PC-3 (cell line): ENCODE measurements around the gene KLHL8. TPM values are rescaled to one million over a fixed set of nuclear protein-coding genes. Genes with fewer than 3 reads are reported as not detected.

Experiments
- ATAC-seq: fragments of 200-7000 bp; cut with Tn5 transposase; 2 replicates; pipeline ENCODE4 v1.9.1; 2020; ENCODE audit warnings: mild to moderate bottlenecking, moderate library complexity
- BruUV-seq: library from RNA; stranded (reverse); fragments of 400-500 nt; replicated peaks from 2 replicates; lab custom pipeline; 2021; lab: Mats Ljungman, UMichigan
- CTCF ChIA-PET: fragments of 300-600 bp; sonication (Branson Sonifier 250); formaldehyde crosslinking; loops from one replicate; lab custom pipeline; 2022; ENCODE audit warnings: antibody characterized with exemption; lab: Charles Lee
- POLR2A ChIA-PET: fragments of 300-600 bp; sonication (Branson Sonifier 250); formaldehyde crosslinking; loops from one replicate; lab custom pipeline; 2022; ENCODE audit warnings: antibody characterized with exemption; ENCODE audit not compliant: unreplicated experiment; lab: Charles Lee
- DNase-seq: peaks from one replicate; pipeline ENCODE4 v3.0.0-alpha.2; 2015
- H2AFZ ChIP-seq: fragments of 300-600 bp; sonication (generic); 2 replicates; pipeline ENCODE4 v1.6.0; 2016; ENCODE audit warnings: antibody characterized with exemption, low read length
- H3F3A ChIP-seq: fragments of 300-600 bp; sonication (generic); one replicate; pipeline ENCODE4 v1.6.0; 2017; ENCODE audit warnings: antibody characterized with exemption, low read length, control low read depth, mild to moderate bottlenecking; ENCODE audit not compliant: unreplicated experiment
- H3K27ac ChIP-seq: fragments of 300-600 bp; sonication (generic); 2 replicates; pipeline ENCODE4 v1.5.1; 2016; ENCODE audit warnings: mild to moderate bottlenecking, low read length
- H3K27me3 ChIP-seq: fragments of 300-600 bp; sonication (generic); 2 replicates; pipeline ENCODE4 v1.6.1; 2016; ENCODE audit warnings: low read length, mixed read lengths
- H3K36me3 ChIP-seq: fragments of 300-600 bp; sonication (generic); 2 replicates; pipeline ENCODE4 v1.6.1; 2016; ENCODE audit warnings: low read depth, mixed run types, low read length, mixed read lengths
- H3K4me1 ChIP-seq: fragments of 300-600 bp; sonication (generic); 2 replicates; pipeline ENCODE4 v1.5.1; 2016; ENCODE audit warnings: low read length; ENCODE audit not compliant: insufficient read depth
- H3K4me2 ChIP-seq: fragments of 300-600 bp; sonication (generic); 2 replicates; pipeline ENCODE4 v1.6.0; 2016; ENCODE audit warnings: low read length
- H3K4me3 ChIP-seq: fragments of 300-600 bp; sonication (generic); 2 replicates; pipeline ENCODE4 v1.5.1; 2016; ENCODE audit warnings: mild to moderate bottlenecking, low read length, mixed read lengths
- H3K79me2 ChIP-seq: fragments of 300-600 bp; sonication (generic); 2 replicates; pipeline ENCODE4 v1.6.1; 2017; ENCODE audit warnings: low read length, mixed read lengths
- H3K9ac ChIP-seq: fragments of 300-600 bp; sonication (generic); 2 replicates; pipeline ENCODE4 v1.6.0; 2016; ENCODE audit warnings: mild to moderate bottlenecking, low read length
- H3K9me2 ChIP-seq: fragments of 300-600 bp; sonication (generic); replicated peaks from 2 replicates; pipeline ENCODE4 v1.6.1; 2016; ENCODE audit warnings: mixed run types, low read length, mixed read lengths
- H3K9me3 ChIP-seq: fragments of 300-600 bp; sonication (generic); 2 replicates; pipeline ENCODE4 v1.6.1; 2016; ENCODE audit warnings: low read length, mixed read lengths
- H4K20me1 ChIP-seq: fragments of 300-600 bp; sonication (generic); 2 replicates; pipeline ENCODE4 v1.6.1; 2016; ENCODE audit warnings: low read length, mixed read lengths
- EZH2 ChIP-seq: fragments of 300-600 bp; sonication (generic); IDR thresholded peaks from one replicate; pipeline ENCODE4 v1.6.1; 2017; ENCODE audit warnings: antibody characterized with exemption, mild to moderate bottlenecking, low read length; ENCODE audit not compliant: unreplicated experiment
- EZH2phosphoT487 ChIP-seq: fragments of 300-600 bp; sonication (generic); IDR thresholded peaks from 2 replicates; pipeline ENCODE4 v1.6.1; 2018; ENCODE audit warnings: mild to moderate bottlenecking, antibody characterized with exemption, low read length, borderline replicate concordance
- intact Hi-C: fragments of 100-400 bp; cut with micrococcal nuclease; formaldehyde crosslinking; loops from 2 replicates; pipeline ENCODE4 v1.9.0; 2023
- total RNA-seq: library from RNA; depleted of rRNA; stranded (reverse); fragments of >200 nt; gene quantifications from 2 replicates; pipeline ENCODE4 v1.2.3, GENCODE V29; 2014
- TF ChIP-seq, protein P1 (sequence below): fragments of 300-600 bp; sonication (generic); conservative IDR thresholded peaks from 2 replicates; pipeline ENCODE4 v1.5.1; 2017; ENCODE audit warnings: antibody characterized with exemption, low read depth, mild to moderate bottlenecking, low read length

KLHL8 gene
- total RNA-seq, 1 experiment from 2014 or later = 5.6 TPM

DNA sequence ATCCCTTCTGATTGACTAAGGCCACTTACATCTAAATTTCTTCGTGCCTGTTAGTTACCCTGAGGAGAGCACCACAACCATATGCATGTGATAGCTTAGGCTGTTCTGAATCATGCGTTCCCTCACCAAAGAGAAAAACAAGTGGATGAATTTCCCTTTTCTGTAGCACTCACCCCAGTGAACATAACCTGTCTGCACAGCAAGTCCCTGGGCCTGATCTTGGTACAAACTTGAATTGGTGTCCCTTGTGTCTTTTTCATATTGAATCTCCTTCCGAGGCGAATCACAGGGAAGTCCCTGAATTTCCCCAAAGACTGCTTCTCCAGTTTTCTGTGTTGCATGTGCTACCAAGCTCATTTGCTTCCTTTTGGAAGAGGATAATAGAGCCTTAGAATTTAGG lies 100.4 kb downstream of the KLHL8 start:
- no peaks in the 10 kb centered on the region for H3K79me2 ChIP-seq
- H3K36me3 ChIP-seq = no peaks in the 10 kb centered on the region
- H3F3A ChIP-seq = no peaks in the 10 kb centered on the region
- no TSS peak for BruUV-seq
- no peak for TF ChIP-seq EZH2phosphoT487
- TF ChIP-seq EZH2 = no peak
- TF ChIP-seq, protein P1, sequence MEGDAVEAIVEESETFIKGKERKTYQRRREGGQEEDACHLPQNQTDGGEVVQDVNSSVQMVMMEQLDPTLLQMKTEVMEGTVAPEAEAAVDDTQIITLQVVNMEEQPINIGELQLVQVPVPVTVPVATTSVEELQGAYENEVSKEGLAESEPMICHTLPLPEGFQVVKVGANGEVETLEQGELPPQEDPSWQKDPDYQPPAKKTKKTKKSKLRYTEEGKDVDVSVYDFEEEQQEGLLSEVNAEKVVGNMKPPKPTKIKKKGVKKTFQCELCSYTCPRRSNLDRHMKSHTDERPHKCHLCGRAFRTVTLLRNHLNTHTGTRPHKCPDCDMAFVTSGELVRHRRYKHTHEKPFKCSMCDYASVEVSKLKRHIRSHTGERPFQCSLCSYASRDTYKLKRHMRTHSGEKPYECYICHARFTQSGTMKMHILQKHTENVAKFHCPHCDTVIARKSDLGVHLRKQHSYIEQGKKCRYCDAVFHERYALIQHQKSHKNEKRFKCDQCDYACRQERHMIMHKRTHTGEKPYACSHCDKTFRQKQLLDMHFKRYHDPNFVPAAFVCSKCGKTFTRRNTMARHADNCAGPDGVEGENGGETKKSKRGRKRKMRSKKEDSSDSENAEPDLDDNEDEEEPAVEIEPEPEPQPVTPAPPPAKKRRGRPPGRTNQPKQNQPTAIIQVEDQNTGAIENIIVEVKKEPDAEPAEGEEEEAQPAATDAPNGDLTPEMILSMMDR = no peak
- peaks cover 15% of the 10 kb centered on the region for H3K4me1 ChIP-seq
- H3K9ac ChIP-seq = no peak overlapping the region
- DNase-seq = no peak
- H3K27me3 ChIP-seq = no peaks in the 10 kb centered on the region
- no peak overlapping the region for H3K27ac ChIP-seq
- POLR2A ChIA-PET = no interaction called here
- no peak for ATAC-seq
- H4K20me1 ChIP-seq = no peaks in the 10 kb centered on the region
- no peak overlapping the region for H2AFZ ChIP-seq
- H3K4me2 ChIP-seq = no peak overlapping the region
- no peaks in the 10 kb centered on the region for H3K9me2 ChIP-seq
- no peak overlapping the region for H3K4me3 ChIP-seq
- no peaks in the 10 kb centered on the region for H3K9me3 ChIP-seq
- intact Hi-C loops = no loop called here
- CTCF ChIA-PET = no interaction called here

DNA sequence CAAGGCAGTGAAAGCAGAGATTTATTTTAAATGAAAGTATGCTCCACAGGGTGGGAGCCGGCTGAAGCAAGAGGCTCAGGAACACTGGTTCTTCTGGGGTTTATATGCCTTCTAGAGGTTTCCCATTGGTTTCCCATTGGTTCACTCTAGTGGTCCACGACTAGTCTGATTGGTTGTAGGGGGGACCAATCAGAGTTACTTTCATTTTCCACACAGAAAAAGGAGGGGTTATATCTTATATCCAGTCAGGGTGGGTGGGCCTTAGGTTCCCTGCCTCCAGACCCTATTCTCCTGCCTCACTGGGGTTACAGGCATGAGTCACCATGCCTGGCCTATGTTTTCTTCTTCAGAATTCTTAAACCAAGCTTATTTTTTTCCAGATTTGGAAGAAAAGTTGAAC lies 101.6 kb downstream of the KLHL8 start:
- Histone ChIP-seq H3K36me3 (no peaks in the 10 kb centered on the region), H2AFZ (no peak overlapping the region), H3K9me2 (no peaks in the 10 kb centered on the region), H4K20me1 (no peaks in the 10 kb centered on the region), H3K27me3 (no peaks in the 10 kb centered on the region), H3K27ac (no peak overlapping the region), H3K9me3 (no peaks in the 10 kb centered on the region), H3K79me2 (no peaks in the 10 kb centered on the region), H3K4me3 (no peak overlapping the region), H3K9ac (no peak overlapping the region), H3K4me1 (peaks cover 15% of the 10 kb centered on the region), H3F3A (no peaks in the 10 kb centered on the region), H3K4me2 (no peak overlapping the region)
- intact Hi-C loops = no loop called here
- CTCF ChIA-PET = no interaction called here
- BruUV-seq = no TSS peak
- POLR2A ChIA-PET = no interaction called here
- no peak for ATAC-seq
- TF ChIP-seq, protein P1 = no peak
- no peak for TF ChIP-seq EZH2phosphoT487
- TF ChIP-seq EZH2 = no peak
- no peak for DNase-seq

DNA sequence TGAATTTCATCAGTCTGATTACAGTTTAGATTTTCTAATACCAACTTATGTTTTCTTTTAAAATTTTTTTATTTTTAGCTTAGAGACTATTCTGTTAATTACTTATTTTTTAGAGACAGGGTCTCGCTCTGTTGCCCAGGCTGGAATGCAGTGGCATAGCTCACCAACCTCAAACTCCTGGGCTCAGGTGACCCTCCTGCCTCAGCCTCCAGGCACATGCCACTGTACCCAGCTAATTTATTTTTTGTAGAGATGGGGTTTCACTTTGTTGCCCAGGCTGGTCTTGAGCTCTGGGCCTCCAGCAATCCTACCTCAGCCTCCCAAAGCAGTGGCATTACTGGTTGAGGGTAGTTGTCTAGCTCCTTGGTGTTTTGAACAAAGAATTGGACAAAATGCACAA lies 102.0 kb downstream of the KLHL8 start:
- Histone ChIP-seq H3K36me3 (no peaks in the 10 kb centered on the region), H2AFZ (no peak overlapping the region), H4K20me1 (no peaks in the 10 kb centered on the region), H3K4me3 (no peak overlapping the region), H3F3A (no peaks in the 10 kb centered on the region), H3K4me2 (no peak overlapping the region), H3K9me2 (no peaks in the 10 kb centered on the region), H3K27ac (no peak overlapping the region), H3K9me3 (no peaks in the 10 kb centered on the region), H3K27me3 (no peaks in the 10 kb centered on the region), H3K79me2 (no peaks in the 10 kb centered on the region), H3K9ac (no peak overlapping the region), H3K4me1 (peaks cover 15% of the 10 kb centered on the region)
- intact Hi-C loops = no loop called here
- ChIA-PET CTCF (no interaction called here), POLR2A (no interaction called here)
- no peak for ATAC-seq
- TF ChIP-seq EZH2 = no peak
- TF ChIP-seq, protein P1 = no peak
- no TSS peak for BruUV-seq
- DNase-seq = no peak
